NCI-H2029 (cell line): Measurements from ENCODE around the gene ENAH.
A peak's percentile ranks its signal among the peaks of the same experiment; 100 is the strongest.
"Not testable (repeated sequence)": the region's sequence is repeated elsewhere in the genome, so short reads cannot be mapped to it uniquely, and the experiment has no call there.

Experiments used
- DNase-seq: peaks from one replicate; lab custom pipeline; 2025; lab: John Stamatoyannopoulos, UW

ENAH gene

DNA sequence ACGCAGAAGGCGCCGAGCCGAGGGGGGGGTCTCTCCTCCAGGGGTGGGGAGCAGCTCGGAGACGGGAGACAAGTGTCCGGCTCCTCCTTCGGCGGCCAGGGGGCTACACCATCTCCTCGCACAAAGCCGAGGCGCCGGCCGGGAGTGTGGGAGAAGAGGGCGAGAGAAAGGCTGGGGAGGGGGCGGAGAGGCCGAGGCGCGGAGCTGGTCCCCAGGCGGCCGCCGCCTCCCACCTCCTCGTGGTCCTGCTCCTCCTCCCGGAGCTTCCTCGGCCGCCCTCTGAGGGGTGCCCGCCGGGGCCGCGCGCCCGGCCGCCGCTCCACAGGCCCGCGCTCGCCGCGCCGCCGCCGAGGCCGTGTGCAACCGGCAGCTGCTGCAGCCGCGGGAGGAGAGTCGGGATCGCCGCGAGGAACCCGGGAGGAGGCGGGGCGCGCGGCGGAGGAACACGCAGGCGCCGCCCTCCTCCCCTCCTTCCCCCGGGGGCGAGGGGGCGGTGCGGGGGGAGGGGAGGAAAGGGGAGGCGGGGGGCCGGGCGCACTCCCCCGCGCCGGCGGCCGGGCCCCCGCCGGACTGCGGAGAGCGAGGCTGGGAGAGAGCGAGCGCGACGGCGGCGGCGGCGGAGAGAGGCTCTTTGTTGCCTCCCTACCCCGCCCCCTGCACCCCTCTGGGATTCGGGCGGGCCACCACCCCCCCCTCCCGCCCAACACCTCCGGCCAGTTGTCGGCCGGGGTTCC lies at the start of gene ENAH:
TSS of gene ENAH (minus strand) at position 395 of the 734 bp plus-strand sequence. CDS start 433 bp downstream, outside the sequence.
- DNase-seq: peak; percentile 65

DNA sequence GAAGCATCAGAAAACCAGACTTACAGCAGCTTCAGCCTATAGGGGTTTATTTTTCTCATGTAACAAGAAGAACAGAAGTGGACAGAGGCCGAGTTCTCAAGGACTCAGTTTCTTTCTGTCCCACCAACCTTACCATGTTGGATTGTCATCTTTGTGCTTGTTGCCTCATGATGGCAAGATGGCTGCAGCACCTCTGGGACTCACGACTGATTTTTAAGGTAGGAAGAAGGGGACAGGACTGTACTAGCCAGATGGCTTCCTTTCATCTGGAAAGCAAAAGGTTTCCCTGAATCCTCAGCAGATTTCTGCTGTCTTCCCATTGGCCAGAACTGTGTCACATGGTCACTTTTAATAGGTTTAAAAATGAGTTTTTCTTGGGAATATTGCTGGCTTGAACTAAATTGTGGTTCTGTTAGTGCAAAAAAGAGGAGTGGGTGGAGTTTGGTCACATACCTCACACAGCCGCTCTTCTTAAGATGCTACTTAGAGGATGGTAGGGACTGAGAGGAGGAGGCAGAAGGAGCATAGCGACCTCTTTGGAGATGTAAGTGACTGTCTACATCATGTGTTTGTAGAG lies 48.1 kb upstream of the ENAH start:
- no peak for DNase-seq

DNA sequence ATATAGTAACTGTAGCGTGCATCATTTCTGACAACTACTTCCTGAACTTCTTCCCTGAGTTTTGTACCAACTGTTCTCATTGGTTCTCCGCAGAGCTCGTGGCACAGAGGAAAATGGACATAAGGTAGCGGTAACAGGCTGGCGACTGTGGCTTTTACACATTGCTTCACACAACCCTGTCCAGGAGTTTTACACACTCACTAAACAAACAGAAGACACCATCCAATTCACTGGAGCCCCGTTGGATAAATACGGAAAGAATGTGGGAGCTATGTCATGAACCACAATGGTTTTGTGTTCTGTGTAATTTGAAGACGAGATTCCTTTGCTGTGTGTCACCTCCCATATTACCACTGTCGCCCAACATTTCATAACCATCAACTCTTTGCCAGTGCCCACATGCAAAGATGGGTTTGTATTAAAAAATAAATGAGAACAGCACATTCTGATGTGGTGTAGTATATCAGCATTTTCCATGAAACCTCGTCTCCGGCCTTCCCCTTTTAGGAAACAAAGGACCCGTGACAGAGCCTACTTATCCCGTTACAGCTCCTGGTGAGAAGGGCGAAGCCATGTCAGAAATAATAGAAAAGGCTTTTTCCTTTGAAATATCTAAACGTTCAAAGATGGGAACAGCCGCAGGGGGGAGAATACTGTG lies 47.4 kb upstream of the ENAH start:
- no peak for DNase-seq

DNA sequence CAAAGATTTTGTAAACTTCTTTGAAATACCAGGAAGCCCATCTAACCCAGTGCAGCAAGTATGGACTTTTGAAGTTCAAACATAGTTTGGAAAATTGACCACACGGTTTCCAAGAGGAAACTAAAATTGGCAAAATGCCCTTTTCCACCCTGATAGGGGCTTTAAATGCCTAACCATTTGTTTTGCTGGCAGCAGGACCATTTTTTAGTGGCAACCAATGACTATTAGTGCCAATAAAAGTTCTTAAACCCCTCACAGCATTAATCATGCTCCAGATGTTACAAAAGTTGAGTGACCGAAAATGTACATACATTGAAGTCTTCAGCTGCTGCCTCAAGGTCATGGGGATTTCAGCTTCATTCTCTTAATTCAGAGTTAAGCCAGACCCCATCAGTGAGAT lies 46.4 kb upstream of the ENAH start:
- DNase-seq: no peak

DNA sequence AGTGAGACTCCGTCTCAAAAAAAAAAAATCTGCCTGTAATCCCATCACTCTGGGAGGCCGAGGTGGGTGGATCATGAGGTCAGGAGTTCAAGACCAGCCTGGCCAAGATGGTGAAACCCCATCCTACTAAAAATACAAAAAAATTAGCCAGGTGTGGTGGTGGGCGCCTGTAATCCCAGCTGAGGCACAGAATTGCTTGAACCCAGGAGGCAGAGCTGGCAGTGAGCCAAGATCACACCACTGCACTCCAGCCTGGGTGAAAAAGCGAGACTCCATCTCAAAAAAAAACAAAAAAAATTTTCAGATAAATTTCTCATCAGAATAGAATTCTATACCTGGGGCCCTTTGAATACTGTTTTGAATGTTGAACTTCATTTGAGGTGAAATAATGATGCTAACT lies 45.3 kb upstream of the ENAH start:
- DNase-seq: not testable (repeated sequence)

DNA sequence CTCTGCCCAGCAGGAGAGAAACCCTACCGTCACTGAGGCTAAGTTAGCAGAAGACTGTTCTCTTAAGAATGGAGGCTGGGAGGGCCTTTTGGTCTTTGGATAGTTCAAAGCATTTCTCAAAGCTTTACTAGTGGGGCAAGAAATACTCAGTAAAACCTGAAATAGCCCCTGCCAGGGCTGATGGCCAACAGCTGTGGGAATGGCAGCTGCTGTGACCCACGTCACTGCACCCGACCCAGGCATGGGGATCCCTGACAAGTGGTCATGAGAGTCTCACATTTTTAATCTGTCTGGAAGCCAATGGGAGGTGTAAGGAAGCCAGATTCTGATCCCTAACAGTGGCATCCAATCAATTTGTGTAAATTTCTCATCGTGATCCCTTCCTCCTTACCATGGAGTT lies 44.5 kb upstream of the ENAH start:
- DNase-seq: no peak

DNA sequence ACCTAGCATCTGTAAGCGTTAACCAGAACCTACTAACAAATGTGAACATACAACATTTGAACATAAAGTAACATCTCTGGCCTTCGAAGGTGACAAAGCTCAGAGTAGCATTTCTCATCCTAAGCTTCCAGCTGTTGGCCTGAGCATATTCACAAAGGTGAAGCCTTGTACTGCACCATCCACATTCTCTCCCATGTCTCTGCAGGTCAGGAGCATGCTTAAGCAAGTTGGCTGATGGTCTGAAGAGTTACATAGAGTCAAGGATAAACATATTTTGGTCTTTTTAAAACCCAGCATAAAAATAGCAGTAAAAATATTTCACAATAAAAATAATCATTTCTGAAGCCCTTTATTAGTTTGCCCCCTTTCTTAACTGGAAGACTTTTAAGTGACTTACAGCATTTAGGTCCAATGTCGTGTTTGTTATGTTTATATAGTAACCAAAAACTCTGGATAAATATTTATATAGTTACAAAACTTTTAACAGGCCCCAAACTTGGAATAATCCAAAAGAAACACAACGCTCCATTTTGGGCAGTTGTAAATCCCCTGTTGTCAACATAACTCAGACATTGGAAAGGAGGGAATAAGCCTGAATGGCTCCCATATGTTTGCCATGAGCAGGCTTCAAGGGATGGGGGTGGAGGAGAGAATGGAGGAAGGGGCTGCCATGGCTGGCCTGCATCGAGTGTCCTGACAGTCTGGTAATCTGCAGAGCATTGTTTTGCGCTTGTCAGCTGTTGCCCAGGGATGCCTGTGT lies 42.8 kb upstream of the ENAH start:
- no peak for DNase-seq

DNA sequence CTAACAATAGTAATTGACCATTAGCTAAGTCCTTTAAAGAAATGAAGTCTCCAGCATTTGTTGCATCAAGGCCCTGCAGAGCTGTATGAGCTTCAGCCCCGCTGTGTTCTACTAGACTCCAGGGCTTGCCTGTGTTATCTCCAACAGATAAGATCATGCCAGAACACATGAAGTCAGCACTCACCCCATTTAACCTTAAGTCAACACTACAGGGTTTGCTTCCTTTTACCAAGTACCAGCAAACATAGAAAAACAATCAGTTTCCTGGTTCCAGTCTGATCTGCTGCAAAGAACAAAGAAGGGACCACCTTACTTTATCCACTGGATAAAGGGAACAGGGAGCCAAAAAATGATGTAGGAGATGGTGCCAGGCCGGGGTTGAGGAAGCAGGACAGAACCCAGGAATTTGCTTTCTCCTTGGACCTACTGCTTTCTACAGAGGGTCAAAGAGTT lies 41.3 kb upstream of the ENAH start:
- DNase-seq: peak; percentile 92

DNA sequence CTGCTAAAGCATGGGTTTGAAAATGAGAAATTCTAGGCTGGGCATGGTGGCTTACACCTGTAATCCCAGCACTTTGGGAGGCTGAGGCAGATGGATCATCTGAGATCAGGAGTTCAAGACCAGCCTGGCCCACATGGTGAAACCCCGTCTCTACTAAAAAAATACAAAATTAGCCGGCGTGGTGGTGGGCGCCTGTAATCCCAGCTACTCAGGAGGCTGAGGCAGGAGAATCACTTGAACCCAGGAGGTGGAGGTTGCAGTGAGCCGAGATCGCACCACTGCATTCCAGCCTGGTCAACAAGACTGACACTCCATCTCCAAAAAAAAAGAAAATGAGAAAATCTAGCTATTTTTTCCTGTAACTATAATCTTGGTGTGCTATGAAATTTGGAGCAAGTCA lies 40.8 kb upstream of the ENAH start:
- not testable (repeated sequence) for DNase-seq

DNA sequence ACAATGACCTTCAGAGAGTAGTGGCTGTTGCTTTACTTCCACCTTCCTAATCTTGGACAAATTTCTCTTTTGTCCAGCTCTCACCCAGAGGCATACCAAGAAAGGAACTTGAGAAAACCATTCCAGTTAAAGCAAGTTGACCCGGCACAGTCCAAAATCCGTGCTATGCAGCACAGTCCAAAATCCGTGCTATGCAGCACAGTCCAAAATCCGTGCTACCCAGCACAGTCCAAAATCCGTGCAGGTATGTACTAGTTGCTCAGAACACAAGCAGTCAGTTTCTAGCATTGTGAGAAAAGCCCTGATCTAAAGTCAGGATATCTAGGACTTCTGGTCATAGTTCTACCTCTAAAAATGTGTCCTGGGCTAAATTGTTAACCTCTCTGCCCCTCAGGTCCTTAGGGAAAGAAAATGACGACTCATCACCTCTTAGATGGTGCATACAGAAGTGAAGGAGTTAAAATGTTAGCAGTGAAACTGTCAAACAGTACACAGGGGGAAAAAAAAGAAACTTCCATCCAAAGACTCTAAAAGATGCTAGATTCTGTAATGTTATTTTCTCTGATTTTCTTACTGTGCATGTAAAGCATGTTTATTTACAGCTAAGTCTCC lies 40.3 kb upstream of the ENAH start:
- no peak for DNase-seq

DNA sequence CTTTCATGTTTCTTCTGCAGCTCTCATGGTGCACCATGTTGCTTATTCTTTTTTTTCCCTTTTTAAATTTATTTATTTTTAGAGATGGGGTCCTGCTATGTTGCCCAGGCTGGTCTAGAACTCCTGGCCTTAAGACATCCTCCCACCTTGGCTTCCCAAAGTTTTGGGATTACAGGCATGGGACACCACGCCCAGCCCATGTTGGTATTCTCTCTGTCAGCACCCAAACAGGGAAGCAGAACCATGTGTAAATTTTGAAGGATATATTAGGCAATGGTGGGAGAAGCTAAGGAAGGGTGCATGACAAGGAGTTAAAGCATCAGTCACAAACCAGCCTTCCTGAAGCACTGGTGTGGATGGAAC lies 39.6 kb upstream of the ENAH start:
- DNase-seq: no peak

DNA sequence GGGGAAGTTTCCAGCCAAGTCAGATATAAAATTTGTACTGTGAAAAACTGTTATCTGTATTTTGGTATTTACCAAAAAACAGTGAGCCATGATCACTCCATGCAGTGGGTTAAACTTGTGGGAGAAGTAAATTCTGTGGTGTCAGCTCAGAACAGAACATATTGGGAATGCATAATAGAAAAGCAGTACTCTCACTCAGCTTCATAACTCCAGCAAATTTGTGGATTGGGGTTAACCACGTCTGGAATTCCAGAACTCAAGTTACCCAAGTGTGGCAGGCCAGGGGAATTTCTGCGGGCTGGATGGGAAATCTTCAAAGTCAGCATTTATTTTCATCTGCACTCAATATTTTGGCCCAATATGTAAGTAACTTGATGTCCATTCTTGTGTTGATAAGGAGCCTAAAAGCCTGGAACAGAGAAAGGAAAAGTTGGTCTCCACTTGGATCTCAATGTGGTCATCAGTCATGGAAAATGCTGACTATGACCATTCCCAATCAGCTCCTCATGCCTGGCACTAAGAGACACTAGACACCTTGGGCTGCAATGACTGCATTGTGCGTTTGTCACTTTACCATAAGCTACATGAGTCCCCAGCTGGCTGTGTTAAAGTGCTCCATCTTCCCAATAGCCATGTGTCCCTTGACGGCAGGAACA lies 39.1 kb upstream of the ENAH start:
- DNase-seq: peak; percentile 4

DNA sequence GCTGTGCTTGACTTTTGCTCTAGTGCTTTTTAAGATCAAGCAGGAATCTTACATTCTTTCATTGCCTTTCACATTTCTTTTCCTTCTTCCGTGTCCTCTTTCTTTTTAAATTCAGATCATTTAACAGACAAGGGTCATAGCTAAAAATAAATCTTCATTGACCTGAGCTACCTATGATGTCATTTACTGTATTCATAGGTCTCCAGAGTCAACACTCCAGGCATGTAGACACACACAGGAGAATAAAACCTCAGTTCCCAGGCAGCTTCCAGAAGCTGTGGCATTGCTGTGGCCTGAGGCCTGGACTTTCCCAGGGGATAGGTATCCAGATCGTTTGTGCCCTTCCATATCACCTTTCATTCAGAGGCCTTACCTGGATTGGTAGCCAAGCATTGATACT lies 38.5 kb upstream of the ENAH start:
- peak; percentile 87 for DNase-seq

DNA sequence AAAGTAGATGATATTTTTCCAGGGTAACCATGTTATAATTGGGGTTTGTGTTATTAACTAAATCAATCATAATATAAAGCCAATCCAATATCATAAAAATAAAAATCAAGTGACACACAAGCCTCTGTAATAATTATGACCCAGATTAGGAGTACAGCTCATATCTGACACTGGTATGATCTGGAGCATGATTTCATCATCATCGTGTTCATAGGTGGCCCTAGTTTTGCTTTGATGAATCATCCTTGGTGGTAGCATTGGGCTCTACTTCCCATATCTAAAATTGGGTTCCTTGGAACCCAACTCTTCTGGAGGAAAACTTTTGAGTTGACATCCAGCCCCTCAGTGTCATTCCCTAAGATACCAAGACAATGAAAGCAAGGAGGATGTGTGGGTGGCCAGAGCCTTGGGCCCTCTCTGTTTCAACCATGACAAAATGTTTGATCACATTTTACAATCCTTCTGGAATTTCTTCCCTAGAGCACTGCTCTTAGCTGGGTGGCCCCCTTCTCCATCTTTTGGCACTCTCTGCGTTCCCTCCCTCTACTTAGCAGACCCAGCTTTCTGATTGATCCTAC lies 37.0 kb upstream of the ENAH start:
- DNase-seq: no peak

DNA sequence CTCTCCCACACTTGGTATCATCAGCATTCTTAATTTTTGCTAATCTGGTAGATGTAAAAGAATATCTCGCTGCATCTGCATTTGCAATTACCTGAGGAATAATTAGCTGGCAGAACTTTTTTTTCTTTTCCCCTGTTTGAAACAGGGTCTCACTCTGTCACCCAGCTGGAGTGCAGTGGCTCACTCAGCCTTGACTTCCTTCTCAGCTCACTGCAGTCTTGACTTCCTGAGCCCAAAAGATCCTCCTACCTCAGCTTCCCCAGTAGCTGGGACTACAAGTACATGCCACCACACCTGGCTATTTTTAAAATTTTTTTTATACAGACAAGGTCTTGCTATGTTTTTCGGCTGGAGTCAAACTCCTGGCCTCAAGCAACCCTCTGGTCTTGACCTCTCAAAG lies 35.4 kb upstream of the ENAH start:
- no peak for DNase-seq

DNA sequence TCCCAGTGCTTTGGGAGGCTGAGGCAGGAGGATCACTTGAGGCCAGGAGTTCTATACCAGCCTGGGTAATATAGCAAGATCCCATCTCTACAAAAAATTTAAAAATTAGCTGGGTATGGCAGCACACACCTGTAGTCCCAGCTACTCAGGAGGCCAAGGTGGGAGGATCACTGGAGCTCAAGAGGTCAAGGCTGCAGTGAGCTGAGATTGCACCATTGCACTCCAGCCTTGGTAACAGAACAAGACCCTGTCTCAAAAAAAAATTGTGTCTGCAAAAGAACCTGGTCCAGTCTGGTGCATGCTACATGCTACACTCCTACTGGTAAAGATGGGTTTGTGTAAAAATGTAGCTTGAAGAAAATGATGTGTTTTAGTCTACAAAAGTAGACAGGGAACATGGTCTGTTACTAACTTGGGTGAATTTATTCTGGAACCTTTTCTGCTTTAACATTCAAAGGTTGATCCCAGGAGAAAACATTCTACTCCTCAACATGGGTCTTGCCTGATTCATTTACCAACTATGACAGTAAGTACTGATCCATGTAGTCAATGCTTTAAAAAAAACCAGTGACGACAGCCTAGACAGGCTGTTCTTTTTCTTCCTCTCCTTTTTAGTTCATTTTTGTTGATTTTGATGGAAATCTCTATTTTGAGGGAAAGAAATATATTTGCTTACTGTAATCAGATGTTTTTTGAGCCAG lies 32.7 kb upstream of the ENAH start:
- no peak for DNase-seq

DNA sequence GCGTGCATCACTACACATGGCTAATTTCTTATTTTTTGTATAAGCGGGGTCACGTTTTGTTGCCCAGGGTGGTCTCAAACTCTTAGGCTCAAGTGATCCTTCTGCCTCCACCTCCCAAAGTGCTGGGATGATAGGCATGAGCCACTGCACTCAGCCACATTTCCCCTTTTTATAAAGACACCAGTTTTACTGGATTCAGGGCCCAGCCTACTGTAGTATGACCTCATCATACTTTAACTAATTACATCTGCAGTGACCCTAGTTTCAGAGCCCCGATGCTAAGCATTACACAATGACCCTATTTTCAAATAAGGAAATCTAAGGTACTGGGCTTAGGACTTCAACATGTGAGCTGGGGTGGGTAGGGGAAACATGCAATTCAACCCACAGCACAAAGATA lies 31.8 kb upstream of the ENAH start:
- DNase-seq: no peak

DNA sequence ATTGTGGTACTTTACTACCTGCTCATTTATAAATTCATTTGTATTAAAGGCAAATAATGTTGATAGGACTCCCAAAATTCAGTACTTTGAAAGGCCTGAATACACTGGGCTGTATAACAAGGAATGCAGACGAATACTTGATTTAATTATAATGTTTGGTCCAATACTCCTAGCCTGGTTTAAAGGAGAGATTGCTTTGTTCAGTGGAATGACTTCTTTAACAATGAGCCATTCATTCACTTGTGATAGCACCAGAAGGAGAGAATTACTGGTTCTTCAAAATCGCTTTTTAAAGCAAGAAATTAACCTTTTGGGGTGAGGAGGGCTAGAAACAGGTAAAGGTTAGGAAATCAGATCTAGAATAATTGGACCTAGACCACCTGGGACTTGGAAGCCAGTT lies 28.3 kb upstream of the ENAH start:
- no peak for DNase-seq

DNA sequence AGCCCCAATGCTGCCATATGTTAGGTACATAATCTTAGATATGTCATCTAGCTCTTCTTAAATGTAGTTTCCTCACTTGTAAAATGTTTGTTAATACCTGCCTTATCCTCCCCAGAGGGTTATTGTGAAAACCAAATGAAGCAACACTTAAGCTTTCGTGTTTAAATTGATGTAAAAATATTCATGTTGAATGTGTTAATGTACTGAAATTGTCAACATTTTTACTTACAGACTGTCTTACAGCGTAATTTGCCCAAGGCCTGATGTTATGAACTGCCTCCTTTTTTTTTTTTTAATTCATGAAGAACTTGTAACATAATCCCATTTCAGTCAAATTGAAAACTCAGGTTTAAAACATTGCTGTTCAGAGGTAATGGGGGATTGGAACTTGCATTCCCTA lies 25.6 kb upstream of the ENAH start:
- no peak for DNase-seq

DNA sequence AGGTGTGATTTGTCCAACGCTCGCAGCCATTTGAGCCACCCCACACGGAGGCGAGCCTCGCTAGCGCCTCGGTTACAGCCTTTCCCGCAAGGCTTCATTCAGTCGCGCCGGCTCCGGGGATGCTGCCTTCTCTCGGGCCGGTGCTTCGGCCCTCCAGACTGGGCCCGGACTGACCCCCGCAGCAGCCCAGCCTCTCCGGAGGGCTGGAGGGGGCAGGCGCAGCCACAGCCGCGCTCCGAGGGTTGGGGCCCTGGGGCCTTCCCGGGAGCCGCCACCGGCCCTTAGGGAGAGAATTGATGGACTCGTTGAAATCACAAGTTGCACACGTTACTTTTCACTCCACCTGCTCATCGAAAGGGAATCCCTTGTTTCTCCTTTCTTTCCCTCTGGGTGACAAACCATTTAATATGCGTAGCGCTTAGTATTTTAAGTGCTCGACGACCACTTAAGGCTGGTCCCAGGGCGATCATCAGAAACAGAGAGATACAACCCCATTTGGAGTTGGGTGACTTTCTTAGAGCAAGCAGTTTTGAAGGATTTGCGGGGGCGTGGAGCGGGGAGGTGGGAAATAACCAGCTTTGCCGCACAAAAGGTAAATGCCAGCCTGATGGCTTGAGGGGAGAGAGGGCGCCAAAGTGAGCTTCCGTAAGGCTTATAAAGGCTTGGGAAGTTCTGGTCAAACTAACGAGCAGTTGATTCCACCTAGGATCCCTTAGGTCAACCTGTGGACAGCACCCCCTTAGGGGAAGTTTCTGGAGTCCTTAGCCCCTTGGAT lies 24.6 kb upstream of the ENAH start:
- DNase-seq: no peak
